Stimulated activated CD4-positive, alpha-beta T cell treated with anti-CD3 and anti-CD28 coated beads, Interleukin-1b, Interleukin-23, amount 100 ng/mL, for 48 hours (primary cell): ENCODE results near the gene KCNJ15.
"Not testable (repeated sequence)": the region's sequence is repeated elsewhere in the genome, so short reads cannot be mapped to it uniquely, and the experiment has no call there.

Experiments
- DNase-seq: peaks from one replicate; pipeline ENCODE4 v3.0.0-alpha.2; 2020

KCNJ15 gene

GRCh38 chr21:38256599-38257302 lies at the start of gene KCNJ15:
KCNJ15 (plus strand) TSS chr21:38256991; CDS start chr21:38299262, 42,271 bp downstream.
- DNase-seq, result no peak

GRCh38 chr21:38208118-38208517 lies 48.7 kb upstream of the KCNJ15 start:
- DNase-seq, result no peak

GRCh38 chr21:38211321-38211720 lies 45.5 kb upstream of the KCNJ15 start:
- no peak for DNase-seq

GRCh38 chr21:38212706-38213105 lies 44.1 kb upstream of the KCNJ15 start:
- DNase-seq, result no peak

- DNase-seq, result peak; percentile 47
Observed at GRCh38 chr21:38219049-38219628, 37.7 kb upstream of the KCNJ15 start.

GRCh38 chr21:38220270-38220737 lies 36.5 kb upstream of the KCNJ15 start:
- DNase-seq, result no peak

- no peak for DNase-seq
Observed at GRCh38 chr21:38221594-38221993, 35.2 kb upstream of the KCNJ15 start.

GRCh38 chr21:38223893-38224540 lies 32.8 kb upstream of the KCNJ15 start:
- DNase-seq, result no peak

GRCh38 chr21:38227401-38227800 lies 29.4 kb upstream of the KCNJ15 start:
- DNase-seq, result no peak

- no peak for DNase-seq
Observed at GRCh38 chr21:38228115-38228514, 28.7 kb upstream of the KCNJ15 start.

GRCh38 chr21:38228537-38228936 lies 28.3 kb upstream of the KCNJ15 start:
- DNase-seq, result no peak

- DNase-seq, result no peak
Observed at GRCh38 chr21:38229260-38229877, 27.4 kb upstream of the KCNJ15 start.

- DNase-seq, result no peak
Observed at GRCh38 chr21:38234395-38235142, 22.2 kb upstream of the KCNJ15 start.

- DNase-seq, result not testable (repeated sequence)
Observed at GRCh38 chr21:38235251-38235650, 21.5 kb upstream of the KCNJ15 start.

GRCh38 chr21:38236232-38236631 lies 20.6 kb upstream of the KCNJ15 start:
- no peak for DNase-seq

- DNase-seq, result no peak
Observed at GRCh38 chr21:38239672-38240071, 17.1 kb upstream of the KCNJ15 start.

GRCh38 chr21:38240129-38240528 lies 16.7 kb upstream of the KCNJ15 start:
- DNase-seq, result no peak

GRCh38 chr21:38241029-38241740 lies 15.6 kb upstream of the KCNJ15 start:
- no peak for DNase-seq

- no peak for DNase-seq
Observed at GRCh38 chr21:38242061-38242460, 14.7 kb upstream of the KCNJ15 start.

GRCh38 chr21:38243732-38244406 lies 12.9 kb upstream of the KCNJ15 start:
- DNase-seq, result no peak

- no peak for DNase-seq
Observed at GRCh38 chr21:38244407-38244787, 12.4 kb upstream of the KCNJ15 start.
